ENCODE data around the gene ANKRD49. TPM values are rescaled to one million over a fixed set of nuclear protein-coding genes. Genes with fewer than 3 reads are reported as not detected.

ANKRD49 gene
- total and polyA plus RNA-seq, 2 of the 8 experiments (the other 6 are each of a cell fraction or from before 2014, with no cell fraction given) = 7.4 to 12.2 TPM

GRCh38 chr11:94544646-94545263, 51.0 kb downstream of the ANKRD49 start (continued):
- TF ChIP-seq BCL11A (IDR thresholded peaks at IDR 0.05; ENCODE audit: low read depth in 2 of 2, low read length in 2 of 2) (no peak), SUZ12 (IDR thresholded peaks at IDR 0.05; ENCODE audit: low read length) (peak; percentile 18; the same call in 1 of the 2 replicates), POU5F1 (IDR thresholded peaks at IDR 0.05; ENCODE audit: low read depth, low read length) (no peak), ATF3 (IDR thresholded peaks at IDR 0.05; ENCODE audit: insufficient read depth, low read depth, low read length) (no peak), MAX (IDR thresholded peaks at IDR 0.05) (no peak; the same call in 1 of the 2 replicates), KDM1A (IDR thresholded peaks at IDR 0.05; ENCODE audit: borderline replicate concordance, low read length) (no peak), HDAC6 (IDR thresholded peaks at IDR 0.05; ENCODE audit: low read depth, low read length) (no peak), RNF2 (IDR thresholded peaks at IDR 0.05; ENCODE audit: borderline replicate concordance, low read depth, low read length, missing control alignments, poor library complexity, severe bottlenecking) (peak; percentile 23), EP300 (IDR thresholded peaks at IDR 0.05; ENCODE audit: borderline replicate concordance in 1 of 2, low read depth in 2 of 2, low read length in 2 of 2) (no peak), SP4 (IDR thresholded peaks at IDR 0.05; ENCODE audit: low read length) (no peak), TAF1 (IDR thresholded peaks at IDR 0.05; ENCODE audit: low read depth, low read length) (no peak), POLR2A (IDR thresholded peaks at IDR 0.05; ENCODE audit: control extremely low read depth in 1 of 2, low read depth in 2 of 2, low read length in 2 of 2) (no peak), CTCF (IDR thresholded peaks at IDR 0.05; ENCODE audit: control extremely low read depth in 1 of 3, insufficient read depth in 1 of 3, low read depth in 1 of 3, low read length in 3 of 3) (no peak), HDAC2 (IDR thresholded peaks at IDR 0.05; ENCODE audit: borderline replicate concordance in 1 of 2, low read depth in 2 of 2, low read length in 2 of 2) (no peak), RFX5 (IDR thresholded peaks at IDR 0.05; ENCODE audit: borderline replicate concordance, low read depth, low read length) (no peak), BACH1 (IDR thresholded peaks at IDR 0.05; ENCODE audit: low read length) (no peak), SAP30 (IDR thresholded peaks at IDR 0.05; ENCODE audit: insufficient read depth, insufficient replicate concordance, low read length) (no peak), GABPA (IDR thresholded peaks at IDR 0.05; ENCODE audit: borderline replicate concordance, insufficient read depth, low read length) (no peak), RAD21 (IDR thresholded peaks at IDR 0.05 in 1 of 2, conservative IDR thresholded peaks at IDR 0.05 in 1 of 2; ENCODE audit: low read depth in 2 of 2, low read length in 2 of 2) (no peak), EGR1 (IDR thresholded peaks at IDR 0.05; ENCODE audit: borderline replicate concordance, low read depth, low read length) (no peak)

All from H1 (cell line).